GM12892 (cell line): Measurements from ENCODE around the gene ZGPAT.
A peak's percentile ranks its signal among the peaks of the same experiment; 100 is the strongest.

Experiments used
- DNase-seq: peaks from one replicate; pipeline ENCODE4 v3.0.0; 2011; ENCODE audit not compliant: insufficient read length
- FAIRE-seq: peaks from 2 replicates; lab custom pipeline; 2011; peaks lifted over from hg19 to GRCh38; lab: Jason Lieb, UNC
- POLR2A ChIP-seq: IDR thresholded peaks from 2 replicates; pipeline ENCODE4 v1.6.1; 2011; ENCODE audit warnings: low read depth, low read length, control low read depth
- POLR2AphosphoS5 ChIP-seq: IDR thresholded peaks from 2 replicates; pipeline ENCODE4 v1.6.1; 2011; ENCODE audit warnings: low read depth, low read length, control low read depth
- TAF1 ChIP-seq: IDR thresholded peaks from 2 replicates; pipeline ENCODE4 v1.6.1; 2011; ENCODE audit warnings: low read depth, mild to moderate bottlenecking, control low read depth, low read length, borderline replicate concordance

Gene ZGPAT

GRCh38 chr20:63702751-63703470 is 4.9 kb upstream of the ZGPAT start:
- FAIRE-seq (no peak), DNase-seq (no peak)
- TF ChIP-seq TAF1 (no peak), POLR2A (no peak), POLR2AphosphoS5 (no peak; the same call in 1 of the 2 replicates)

DNA sequence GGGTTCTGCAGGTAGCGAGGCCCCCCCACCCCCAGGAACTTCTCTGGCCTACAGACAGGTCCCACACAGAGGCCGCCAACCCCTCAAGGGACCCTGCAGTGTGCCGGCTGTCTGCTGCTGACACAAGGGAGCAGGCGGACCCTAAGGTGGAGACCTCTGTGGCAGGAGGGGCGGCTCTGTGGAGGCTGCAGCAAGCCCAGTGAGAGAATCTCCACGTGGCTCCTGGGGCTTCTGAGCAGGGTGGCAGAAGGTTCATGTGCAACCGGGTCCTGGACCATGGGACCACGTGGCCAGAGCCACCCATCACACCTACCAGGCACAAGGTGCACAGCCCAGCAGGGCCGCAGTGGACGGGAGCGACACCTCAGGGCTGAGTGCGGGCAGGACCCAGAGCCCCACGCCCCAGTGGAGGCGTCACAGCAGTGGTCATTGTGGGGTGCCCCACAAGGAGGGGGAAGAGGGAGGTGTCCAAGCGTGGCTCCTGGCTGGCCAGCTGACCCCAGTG is 4.3 kb upstream of the ZGPAT start:
- TF ChIP-seq POLR2AphosphoS5 (no peak), POLR2A (no peak; the same call in 1 of the 2 replicates), TAF1 (no peak)
- DNase-seq, result no peak
- FAIRE-seq, result no peak

DNA sequence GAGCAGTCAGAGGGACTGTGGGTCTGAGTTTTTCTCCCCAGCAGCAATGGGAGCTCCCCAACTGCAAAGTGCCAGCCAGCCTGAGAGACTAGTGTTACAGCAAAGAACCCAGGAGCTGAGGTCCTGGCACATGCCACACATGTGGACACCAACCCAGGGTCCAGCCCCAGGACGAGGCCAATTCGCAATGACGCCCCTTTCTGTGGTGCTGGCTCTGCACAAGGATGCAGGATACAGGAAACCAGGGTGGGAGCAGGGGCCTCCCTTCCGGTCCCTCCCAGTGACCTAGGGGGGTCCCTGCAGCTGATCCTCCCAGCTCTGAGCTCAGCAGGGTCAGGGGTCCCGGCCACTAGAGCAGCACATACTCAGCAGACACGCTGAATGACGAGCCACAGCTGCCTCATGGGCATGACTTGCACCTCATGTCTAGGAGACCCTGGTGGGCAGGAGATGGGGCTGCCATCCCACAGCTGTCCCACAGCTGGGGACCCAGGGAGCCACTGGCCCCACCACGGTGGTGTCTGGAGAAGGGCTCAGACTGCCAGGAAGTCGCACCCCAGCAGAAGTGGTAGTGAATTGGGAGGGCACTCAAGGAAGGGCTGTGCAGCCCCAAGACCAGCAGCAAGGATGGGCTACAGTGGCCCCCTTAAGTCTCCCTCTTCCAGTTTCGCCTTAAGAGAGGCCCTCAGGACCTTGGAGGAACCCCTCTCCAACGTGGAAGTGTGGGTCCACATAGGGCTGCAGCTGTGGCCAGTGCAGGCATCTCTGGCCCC is 3.7 kb upstream of the ZGPAT start:
- DNase-seq, result no peak

DNA sequence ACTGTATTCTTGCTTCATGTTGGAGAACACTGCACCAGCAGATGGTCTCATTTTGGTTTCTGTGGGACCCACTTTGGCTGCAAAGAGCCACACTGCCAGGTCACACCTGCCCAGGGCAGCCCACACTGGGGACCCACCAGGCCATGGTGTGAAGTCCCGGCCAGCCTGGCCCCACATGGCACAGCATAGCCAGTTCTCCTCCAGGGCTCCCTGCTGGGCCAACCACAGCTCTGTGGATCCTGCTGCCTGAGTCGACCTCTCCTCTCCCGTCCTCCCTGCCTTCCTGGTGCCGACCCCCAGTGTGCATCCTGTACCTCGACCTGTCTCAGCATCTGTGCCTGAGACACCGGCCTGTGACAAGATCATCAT is 3.1 kb upstream of the ZGPAT start:
- FAIRE-seq (no peak), DNase-seq (no peak)
- TF ChIP-seq POLR2AphosphoS5 (no peak), POLR2A (no peak), TAF1 (no peak)

More for the DNA sequence above, 3.7 kb upstream of the ZGPAT start:
- TF ChIP-seq POLR2A, result no peak
- TF ChIP-seq POLR2AphosphoS5, result no peak
- no peak for TF ChIP-seq TAF1
- FAIRE-seq, result no peak

- FAIRE-seq, result no peak
- TF ChIP-seq POLR2AphosphoS5, result no peak
- TF ChIP-seq TAF1, result no peak
- no peak for TF ChIP-seq POLR2A
- DNase-seq, result no peak
Measured at GRCh38 chr20:63705232-63706026, 2.4 kb upstream of the ZGPAT start.

DNA sequence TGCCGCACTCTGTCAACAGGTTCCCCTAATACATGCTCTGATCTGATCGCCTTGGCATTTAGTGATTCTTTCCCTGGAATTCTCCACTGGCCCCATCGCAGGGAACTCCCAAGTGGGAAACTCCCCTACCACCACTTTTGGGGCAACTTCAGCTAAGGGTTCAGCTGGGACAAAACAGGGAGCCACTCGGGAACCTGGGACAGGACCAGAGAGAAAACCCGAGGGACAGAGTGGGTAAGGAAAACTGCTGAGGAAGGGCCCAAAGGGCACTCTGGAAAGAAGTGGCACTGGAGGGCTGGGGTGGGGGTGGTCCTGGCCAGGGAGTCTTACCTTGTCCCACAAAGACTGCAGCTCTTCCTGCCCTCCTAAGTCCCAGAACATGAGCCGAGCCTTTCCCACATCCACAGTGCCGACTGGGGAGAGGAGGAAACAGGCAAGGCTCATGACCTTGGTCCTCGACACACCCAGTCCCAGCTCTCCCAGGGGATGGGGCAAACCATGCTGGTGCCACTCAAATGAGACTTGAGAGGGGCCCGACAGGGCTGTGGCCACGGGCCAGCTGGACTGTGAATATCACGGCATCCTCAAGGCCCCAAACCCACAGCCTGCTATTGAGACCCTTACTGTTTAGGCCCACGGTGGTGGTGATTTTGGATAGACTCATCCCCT is 1.7 kb upstream of the ZGPAT start:
- no peak for TF ChIP-seq POLR2AphosphoS5
- TF ChIP-seq POLR2A, result no peak
- TF ChIP-seq TAF1, result no peak
- FAIRE-seq (no peak), DNase-seq (no peak)

- DNase-seq (peak; percentile 60), FAIRE-seq (peak; percentile 84)
- no peak for TF ChIP-seq POLR2A
- TF ChIP-seq TAF1, result 0 out of 2 replicates have a peak, but pooled peaks have one; percentile 13
Measured at GRCh38 chr20:63706852-63707557, 834 bp upstream of the ZGPAT start.

- no peak for FAIRE-seq
- peak; percentile 39 for DNase-seq
- TF ChIP-seq POLR2AphosphoS5 (no peak), TAF1 (no peak), POLR2A (no peak)
Measured at GRCh38 chr20:63708301-63709148, 686 bp downstream of the ZGPAT start.

DNA sequence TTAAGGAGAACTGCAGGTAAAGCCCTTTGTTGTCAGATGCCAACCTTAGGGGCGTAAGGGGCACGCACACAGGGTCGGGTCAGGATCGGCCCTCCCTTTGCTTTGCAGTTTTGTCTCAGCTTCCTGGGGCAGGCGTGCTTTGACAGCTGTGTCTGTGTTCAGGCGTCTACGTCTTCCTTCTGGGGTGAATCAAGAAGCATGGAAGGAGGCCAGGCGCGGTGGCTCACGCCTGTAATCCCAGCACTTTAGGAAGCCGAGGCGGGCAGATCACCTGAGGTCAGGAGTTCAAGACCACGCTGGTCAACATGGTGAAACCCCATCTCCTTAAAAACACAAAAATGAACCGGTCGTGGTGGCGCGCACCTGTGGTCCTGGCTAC is 1.3 kb downstream of the ZGPAT start:
- DNase-seq (no peak), FAIRE-seq (no peak)
- TF ChIP-seq POLR2AphosphoS5 (no peak), TAF1 (no peak)
